HepG2 (cell line): ENCODE data around the gene TMEM167A. TPM values are rescaled to one million over a fixed set of nuclear protein-coding genes. Genes with fewer than 3 reads are reported as not detected.

Source experiments
- ADNP ChIP-seq: sonication (generic); formaldehyde crosslinking; IDR thresholded peaks from 2 replicates; pipeline ENCODE4 v1.4.0; 2020; ENCODE audit warnings: missing genetic modification reagents
- CAMTA2 ChIP-seq: sonication (generic); formaldehyde crosslinking; IDR thresholded peaks from 2 replicates; pipeline ENCODE4 v1.4.0; 2020; ENCODE audit warnings: mild to moderate bottlenecking, missing genetic modification reagents, borderline replicate concordance
- GATAD2A ChIP-seq: IDR thresholded peaks from 2 replicates; pipeline ENCODE4 v1.6.1; 2016
- HIVEP1 ChIP-seq: sonication (generic); formaldehyde crosslinking; IDR thresholded peaks from 2 replicates; pipeline ENCODE4 v1.4.0; 2020; ENCODE audit warnings: mild to moderate bottlenecking, missing genetic modification reagents
- HNF4A ChIP-seq: sonication (generic); formaldehyde crosslinking; IDR thresholded peaks from 2 replicates; pipeline ENCODE4 v1.4.0; 2020; ENCODE audit warnings: missing genetic modification reagents
- RARA ChIP-seq: IDR thresholded peaks from 2 replicates; pipeline ENCODE4 v1.6.1; 2016; ENCODE audit warnings: missing genetic modification reagents, missing compliant biosample characterization
- RBAK ChIP-seq: sonication (generic); formaldehyde crosslinking; IDR thresholded peaks from 2 replicates; pipeline ENCODE4 v1.5.1; 2020; ENCODE audit warnings: mild to moderate bottlenecking, missing genetic modification reagents
- TCF7L2 ChIP-seq: IDR thresholded peaks from 2 replicates; pipeline ENCODE4 v1.6.1; 2011; ENCODE audit warnings: mild to moderate bottlenecking, low read depth, low read length, moderate library complexity
- TEAD2 ChIP-seq: sonication (generic); formaldehyde crosslinking; IDR thresholded peaks from 2 replicates; pipeline ENCODE4 v1.9.0; 2021; ENCODE audit warnings: missing genetic modification reagents
- ZKSCAN8 ChIP-seq: IDR thresholded peaks from 2 replicates; pipeline ENCODE4 v1.6.1; 2016; ENCODE audit warnings: borderline replicate concordance, missing genetic modification reagents, missing compliant biosample characterization
- ZNF136 ChIP-seq: sonication (generic); formaldehyde crosslinking; IDR thresholded peaks from 2 replicates; pipeline ENCODE4 v1.8.1; 2022; ENCODE audit warnings: low read depth, mild to moderate bottlenecking, moderate library complexity, missing genetic modification reagents
- ZNF160 ChIP-seq: sonication (generic); formaldehyde crosslinking; IDR thresholded peaks from 2 replicates; pipeline ENCODE4 v1.8.0; 2022; ENCODE audit warnings: mild to moderate bottlenecking, inconsistent platforms, missing genetic modification reagents
- ZNF367 ChIP-seq: sonication (generic); formaldehyde crosslinking; IDR thresholded peaks from 2 replicates; pipeline ENCODE4 v1.4.0; 2020; ENCODE audit warnings: missing genetic modification reagents, borderline replicate concordance
- ZNF570 ChIP-seq: sonication (generic); formaldehyde crosslinking; IDR thresholded peaks from 2 replicates; pipeline ENCODE4 v1.4.0; 2020; ENCODE audit warnings: mild to moderate bottlenecking, missing genetic modification reagents, borderline replicate concordance
- ZNF777 ChIP-seq: sonication (generic); formaldehyde crosslinking; IDR thresholded peaks from 2 replicates; pipeline ENCODE4 v1.4.0; 2020; ENCODE audit warnings: missing genetic modification reagents
- polyA plus RNA-seq, 8 experiments: library from polyadenylated mRNA; depleted of rRNA in 3 of 8; stranded (reverse) in 7 of 8; unstranded in 1 of 8; fragments of >200 nt; fragmentation: Illumina TruSeq in 4 of 8; extraction: Trizol in 4 of 8; gene quantifications; 2 replicates each; pipeline versions ENCODE4 v1.2.1 to v1.2.3, GENCODE V29; 2011 to 2016; ENCODE audit warnings: low read depth in 4 of 8, missing spikeins in 1 of 8, mixed read lengths in 1 of 8; ENCODE audit not compliant: insufficient read depth in 1 of 8
- total RNA-seq, 5 experiments: library from RNA; depleted of rRNA; stranded (reverse); fragments of >200 nt; fragmentation: Illumina TruSeq; extraction: Trizol; gene quantifications; 2 replicates each; pipeline ENCODE4 v1.2.3, GENCODE V29; 2016; ENCODE audit warnings: low read depth in 1 of 5
- TF ChIP-seq, protein P1 (sequence below): sonication (generic); formaldehyde crosslinking; IDR thresholded peaks from 2 replicates; pipeline ENCODE4 v1.4.0; 2020; ENCODE audit warnings: missing genetic modification reagents
- TF ChIP-seq, protein P2 (sequence below): sonication (generic); formaldehyde crosslinking; IDR thresholded peaks from 2 replicates; pipeline ENCODE4 v1.4.0; 2020; ENCODE audit warnings: mild to moderate bottlenecking, missing genetic modification reagents
- TF ChIP-seq, protein P3 (sequence below): IDR thresholded peaks from 2 replicates; pipeline ENCODE4 v1.6.1; 2016; ENCODE audit warnings: low read depth, control low read depth
- TF ChIP-seq, protein P4 (sequence below): sonication (generic); formaldehyde crosslinking; IDR thresholded peaks from 2 replicates; pipeline ENCODE4 v1.5.0; 2020; ENCODE audit warnings: mild to moderate bottlenecking, missing genetic modification reagents
- TF ChIP-seq, protein P5 (sequence below): sonication (generic); formaldehyde crosslinking; IDR thresholded peaks from 2 replicates; pipeline ENCODE4 v1.8.0; 2022; ENCODE audit warnings: mild to moderate bottlenecking, missing genetic modification reagents, moderate library complexity

Gene TMEM167A
- total and polyA plus RNA-seq, 2 of the 13 experiments (the other 11 are each of a cell fraction or from before 2014, with no cell fraction given) = 47.0 to 78.7 TPM

DNA sequence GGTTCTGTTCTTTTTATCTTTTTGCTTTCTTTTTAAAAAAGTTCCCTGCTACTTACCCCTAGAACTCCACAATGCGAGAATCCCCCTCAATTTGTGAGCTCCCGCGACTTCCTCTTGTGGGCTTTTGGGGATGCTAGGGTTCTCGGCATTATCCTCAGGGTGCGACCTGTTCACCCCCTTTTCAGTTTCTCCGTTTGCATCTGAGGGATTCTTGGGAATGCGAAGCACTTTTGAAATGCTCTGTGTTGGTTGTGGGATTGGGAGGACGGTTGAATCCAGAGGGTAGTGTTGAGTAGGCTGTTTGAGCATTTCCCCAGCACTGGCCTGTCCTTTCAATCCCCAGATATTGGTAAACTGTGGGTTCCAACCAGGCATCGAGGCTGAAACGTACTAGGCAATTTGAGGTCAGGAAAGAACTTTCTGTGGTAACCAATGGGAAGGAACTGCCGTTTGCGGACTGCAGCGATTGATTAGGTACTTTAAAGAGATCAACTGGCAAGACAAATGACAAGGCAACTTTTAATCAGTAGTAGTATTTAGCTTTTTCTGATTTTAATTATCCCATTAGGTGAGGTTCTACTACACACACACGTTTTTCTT is 568 bp upstream of the TMEM167A start (continued):
- TF ChIP-seq, protein P1, sequence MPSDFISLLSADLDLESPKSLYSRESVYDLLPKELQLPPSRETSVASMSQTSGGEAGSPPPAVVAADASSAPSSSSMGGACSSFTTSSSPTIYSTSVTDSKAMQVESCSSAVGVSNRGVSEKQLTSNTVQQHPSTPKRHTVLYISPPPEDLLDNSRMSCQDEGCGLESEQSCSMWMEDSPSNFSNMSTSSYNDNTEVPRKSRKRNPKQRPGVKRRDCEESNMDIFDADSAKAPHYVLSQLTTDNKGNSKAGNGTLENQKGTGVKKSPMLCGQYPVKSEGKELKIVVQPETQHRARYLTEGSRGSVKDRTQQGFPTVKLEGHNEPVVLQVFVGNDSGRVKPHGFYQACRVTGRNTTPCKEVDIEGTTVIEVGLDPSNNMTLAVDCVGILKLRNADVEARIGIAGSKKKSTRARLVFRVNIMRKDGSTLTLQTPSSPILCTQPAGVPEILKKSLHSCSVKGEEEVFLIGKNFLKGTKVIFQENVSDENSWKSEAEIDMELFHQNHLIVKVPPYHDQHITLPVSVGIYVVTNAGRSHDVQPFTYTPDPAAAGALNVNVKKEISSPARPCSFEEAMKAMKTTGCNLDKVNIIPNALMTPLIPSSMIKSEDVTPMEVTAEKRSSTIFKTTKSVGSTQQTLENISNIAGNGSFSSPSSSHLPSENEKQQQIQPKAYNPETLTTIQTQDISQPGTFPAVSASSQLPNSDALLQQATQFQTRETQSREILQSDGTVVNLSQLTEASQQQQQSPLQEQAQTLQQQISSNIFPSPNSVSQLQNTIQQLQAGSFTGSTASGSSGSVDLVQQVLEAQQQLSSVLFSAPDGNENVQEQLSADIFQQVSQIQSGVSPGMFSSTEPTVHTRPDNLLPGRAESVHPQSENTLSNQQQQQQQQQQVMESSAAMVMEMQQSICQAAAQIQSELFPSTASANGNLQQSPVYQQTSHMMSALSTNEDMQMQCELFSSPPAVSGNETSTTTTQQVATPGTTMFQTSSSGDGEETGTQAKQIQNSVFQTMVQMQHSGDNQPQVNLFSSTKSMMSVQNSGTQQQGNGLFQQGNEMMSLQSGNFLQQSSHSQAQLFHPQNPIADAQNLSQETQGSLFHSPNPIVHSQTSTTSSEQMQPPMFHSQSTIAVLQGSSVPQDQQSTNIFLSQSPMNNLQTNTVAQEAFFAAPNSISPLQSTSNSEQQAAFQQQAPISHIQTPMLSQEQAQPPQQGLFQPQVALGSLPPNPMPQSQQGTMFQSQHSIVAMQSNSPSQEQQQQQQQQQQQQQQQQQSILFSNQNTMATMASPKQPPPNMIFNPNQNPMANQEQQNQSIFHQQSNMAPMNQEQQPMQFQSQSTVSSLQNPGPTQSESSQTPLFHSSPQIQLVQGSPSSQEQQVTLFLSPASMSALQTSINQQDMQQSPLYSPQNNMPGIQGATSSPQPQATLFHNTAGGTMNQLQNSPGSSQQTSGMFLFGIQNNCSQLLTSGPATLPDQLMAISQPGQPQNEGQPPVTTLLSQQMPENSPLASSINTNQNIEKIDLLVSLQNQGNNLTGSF = no peak
- TF ChIP-seq CAMTA2 (CRISPR knock-in tag) (no peak), TCF7L2 (no peak), RARA (CRISPR knock-in tag) (no peak), ZNF570 (no peak), ZNF136 (CRISPR knock-in tag) (no peak), ZNF367 (CRISPR knock-in tag) (no peak), TEAD2 (CRISPR knock-in tag) (no peak), GATAD2A (CRISPR knock-in tag) (no peak; the same call in 1 of the 2 replicates), ZNF160 (no peak), HNF4A (CRISPR knock-in tag) (no peak), HIVEP1 (CRISPR knock-in tag) (no peak), RBAK (CRISPR knock-in tag) (no peak), ZKSCAN8 (CRISPR knock-in tag) (0 out of 2 replicates have a peak, but pooled peaks have one; percentile 8), ADNP (no peak), ZNF777 (CRISPR knock-in tag) (no peak)
- TF ChIP-seq, protein P2, sequence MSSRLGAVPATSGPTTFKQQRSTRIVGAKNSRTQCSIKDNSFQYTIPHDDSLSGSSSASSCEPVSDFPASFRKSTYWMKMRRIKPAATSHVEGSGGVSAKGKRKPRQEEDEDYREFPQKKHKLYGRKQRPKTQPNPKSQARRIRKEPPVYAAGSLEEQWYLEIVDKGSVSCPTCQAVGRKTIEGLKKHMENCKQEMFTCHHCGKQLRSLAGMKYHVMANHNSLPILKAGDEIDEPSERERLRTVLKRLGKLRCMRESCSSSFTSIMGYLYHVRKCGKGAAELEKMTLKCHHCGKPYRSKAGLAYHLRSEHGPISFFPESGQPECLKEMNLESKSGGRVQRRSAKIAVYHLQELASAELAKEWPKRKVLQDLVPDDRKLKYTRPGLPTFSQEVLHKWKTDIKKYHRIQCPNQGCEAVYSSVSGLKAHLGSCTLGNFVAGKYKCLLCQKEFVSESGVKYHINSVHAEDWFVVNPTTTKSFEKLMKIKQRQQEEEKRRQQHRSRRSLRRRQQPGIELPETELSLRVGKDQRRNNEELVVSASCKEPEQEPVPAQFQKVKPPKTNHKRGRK = no peak
- TF ChIP-seq, protein P3, sequence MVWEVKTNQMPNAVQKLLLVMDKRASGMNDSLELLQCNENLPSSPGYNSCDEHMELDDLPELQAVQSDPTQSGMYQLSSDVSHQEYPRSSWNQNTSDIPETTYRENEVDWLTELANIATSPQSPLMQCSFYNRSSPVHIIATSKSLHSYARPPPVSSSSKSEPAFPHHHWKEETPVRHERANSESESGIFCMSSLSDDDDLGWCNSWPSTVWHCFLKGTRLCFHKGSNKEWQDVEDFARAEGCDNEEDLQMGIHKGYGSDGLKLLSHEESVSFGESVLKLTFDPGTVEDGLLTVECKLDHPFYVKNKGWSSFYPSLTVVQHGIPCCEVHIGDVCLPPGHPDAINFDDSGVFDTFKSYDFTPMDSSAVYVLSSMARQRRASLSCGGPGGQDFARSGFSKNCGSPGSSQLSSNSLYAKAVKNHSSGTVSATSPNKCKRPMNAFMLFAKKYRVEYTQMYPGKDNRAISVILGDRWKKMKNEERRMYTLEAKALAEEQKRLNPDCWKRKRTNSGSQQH (CRISPR knock-in tag) = no peak
- TF ChIP-seq, protein P4, sequence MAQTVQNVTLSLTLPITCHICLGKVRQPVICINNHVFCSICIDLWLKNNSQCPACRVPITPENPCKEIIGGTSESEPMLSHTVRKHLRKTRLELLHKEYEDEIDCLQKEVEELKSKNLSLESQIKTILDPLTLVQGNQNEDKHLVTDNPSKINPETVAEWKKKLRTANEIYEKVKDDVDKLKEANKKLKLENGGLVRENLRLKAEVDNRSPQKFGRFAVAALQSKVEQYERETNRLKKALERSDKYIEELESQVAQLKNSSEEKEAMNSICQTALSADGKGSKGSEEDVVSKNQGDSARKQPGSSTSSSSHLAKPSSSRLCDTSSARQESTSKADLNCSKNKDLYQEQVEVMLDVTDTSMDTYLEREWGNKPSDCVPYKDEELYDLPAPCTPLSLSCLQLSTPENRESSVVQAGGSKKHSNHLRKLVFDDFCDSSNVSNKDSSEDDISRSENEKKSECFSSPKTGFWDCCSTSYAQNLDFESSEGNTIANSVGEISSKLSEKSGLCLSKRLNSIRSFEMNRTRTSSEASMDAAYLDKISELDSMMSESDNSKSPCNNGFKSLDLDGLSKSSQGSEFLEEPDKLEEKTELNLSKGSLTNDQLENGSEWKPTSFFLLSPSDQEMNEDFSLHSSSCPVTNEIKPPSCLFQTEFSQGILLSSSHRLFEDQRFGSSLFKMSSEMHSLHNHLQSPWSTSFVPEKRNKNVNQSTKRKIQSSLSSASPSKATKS (CRISPR knock-in tag) = no peak
- TF ChIP-seq, protein P5, sequence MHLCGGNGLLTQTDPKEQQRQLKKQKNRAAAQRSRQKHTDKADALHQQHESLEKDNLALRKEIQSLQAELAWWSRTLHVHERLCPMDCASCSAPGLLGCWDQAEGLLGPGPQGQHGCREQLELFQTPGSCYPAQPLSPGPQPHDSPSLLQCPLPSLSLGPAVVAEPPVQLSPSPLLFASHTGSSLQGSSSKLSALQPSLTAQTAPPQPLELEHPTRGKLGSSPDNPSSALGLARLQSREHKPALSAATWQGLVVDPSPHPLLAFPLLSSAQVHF (CRISPR knock-in tag) = no peak
